H1 (cell line): Measurements from ENCODE around the gene ITGA6. TPM values are rescaled to one million over a fixed set of nuclear protein-coding genes. Genes with fewer than 3 reads are reported as not detected.

Experiments used
- CTCF ChIA-PET: fragments of 300-600 bp; sonication (Branson Sonifier 250); formaldehyde crosslinking; loops from one replicate; lab custom pipeline; 2021; ENCODE audit not compliant: partially characterized antibody; lab: Charles Lee
- POLR2A ChIA-PET: fragments of 300-600 bp; sonication (Branson Sonifier 250); formaldehyde crosslinking; loops from one replicate; lab custom pipeline; 2021; ENCODE audit warnings: inconsistent platforms; ENCODE audit not compliant: partially characterized antibody; lab: Charles Lee
- DNase-seq, 2 experiments: peaks; one replicate each; pipeline versions ENCODE4 v3.0.0 to v3.0.0-alpha.2; 2010 to 2022; ENCODE audit warnings: low spot score in 2 of 2, low read depth in 1 of 2, mixed read lengths in 1 of 2
- FAIRE-seq: peaks from 2 replicates; lab custom pipeline; 2011; peaks lifted over from hg19 to GRCh38; lab: Jason Lieb, UNC
- H2AFZ ChIP-seq: 2 replicates; pipeline ENCODE4 v1.8.1; 2012; ENCODE audit warnings: low read length, inconsistent platforms
- H2AK5ac ChIP-seq: 2 replicates; pipeline ENCODE4 v1.6.1; 2013; ENCODE audit warnings: low read depth, low read length
- H2BK120ac ChIP-seq: replicated peaks from 2 replicates; pipeline ENCODE3; 2013; ENCODE audit warnings: low read depth, low read length, inconsistent platforms
- H2BK12ac ChIP-seq: 2 replicates; pipeline ENCODE4 v1.6.1; 2013; ENCODE audit warnings: low read depth, low read length
- H2BK15ac ChIP-seq: 2 replicates; pipeline ENCODE4 v1.6.1; 2013; ENCODE audit warnings: low read length
- H2BK20ac ChIP-seq: 2 replicates; pipeline ENCODE4 v1.6.1; 2013; ENCODE audit warnings: low read length
- H2BK5ac ChIP-seq: 2 replicates; pipeline ENCODE4 v1.6.1; 2013; ENCODE audit warnings: low read depth, low read length
- H3K14ac ChIP-seq: 2 replicates; pipeline ENCODE4 v1.6.1; 2013; ENCODE audit warnings: inconsistent platforms; ENCODE audit not compliant: insufficient read length
- H3K18ac ChIP-seq: 2 replicates; pipeline ENCODE4 v1.6.1; 2013; ENCODE audit warnings: low read length; ENCODE audit errors: extremely low read depth
- H3K23ac ChIP-seq: 2 replicates; pipeline ENCODE4 v1.6.1; 2013; ENCODE audit warnings: inconsistent platforms; ENCODE audit not compliant: insufficient read length
- H3K23me2 ChIP-seq: 2 replicates; pipeline ENCODE4 v1.6.1; 2013; ENCODE audit warnings: low read depth, low read length
- H3K27ac ChIP-seq: 2 replicates; pipeline ENCODE4 v1.6.1; 2011; ENCODE audit warnings: low read depth, low read length, inconsistent platforms
- H3K27me3 ChIP-seq, 4 experiments: replicated peaks in 1 of 4; 1 replicate in 1 of 4; 2 replicates in 3 of 4; pipeline versions ENCODE4 v1.6.1 to v1.8.1; 2011 to 2013; ENCODE audit warnings: low read length in 3 of 4, mild to moderate bottlenecking in 3 of 4, inconsistent platforms in 2 of 4, mixed read lengths in 2 of 4, moderate library complexity in 1 of 4; ENCODE audit not compliant: control insufficient read depth in 3 of 4, insufficient read depth in 3 of 4; ENCODE audit errors: extremely low read depth in 1 of 4
- H3K36me3 ChIP-seq, 4 experiments: 2 replicates each; pipeline versions ENCODE4 v1.6.1 to v1.8.1; 2011 to 2013; ENCODE audit warnings: mild to moderate bottlenecking in 4 of 4, low read length in 3 of 4, moderate library complexity in 2 of 4, control low read depth in 1 of 4, inconsistent platforms in 1 of 4; ENCODE audit not compliant: insufficient read depth in 4 of 4, control insufficient read depth in 2 of 4
- H3K4ac ChIP-seq: replicated peaks from 2 replicates; pipeline ENCODE3; 2013; ENCODE audit warnings: low read length, low read depth, mixed read lengths, inconsistent platforms; ENCODE audit not compliant: insufficient read length
- H3K4me1 ChIP-seq, 4 experiments: replicated peaks in 1 of 4; 1 replicate in 1 of 4; 2 replicates in 3 of 4; pipeline versions ENCODE4 v1.6.1 to v1.8.1; 2011 to 2013; ENCODE audit warnings: low read length in 3 of 4, inconsistent platforms in 2 of 4, mixed read lengths in 1 of 4; ENCODE audit not compliant: insufficient read depth in 4 of 4, control insufficient read depth in 3 of 4
- H3K4me2 ChIP-seq, 2 experiments: 2 replicates each; pipeline versions ENCODE4 v1.6.1 to v1.8.1; 2011 to 2013; ENCODE audit warnings: low read depth in 2 of 2, low read length in 2 of 2, control low read depth in 1 of 2, inconsistent platforms in 1 of 2, mild to moderate bottlenecking in 1 of 2; ENCODE audit not compliant: insufficient read depth in 1 of 2
- H3K4me3 ChIP-seq, 4 experiments: fragments of 200-600, 300-600 bp in 1 of 4; sonication (generic), shearing (Covaris generic), sonication (Bioruptor Twin) in 1 of 4; 2 replicates each; pipeline versions ENCODE4 v1.5.1 to v1.8.1; 2011 to 2016; ENCODE audit warnings: low read length in 4 of 4, low read depth in 3 of 4, control low read depth in 2 of 4, inconsistent platforms in 2 of 4, mild to moderate bottlenecking in 2 of 4, mixed read lengths in 1 of 4, moderate library complexity in 1 of 4; ENCODE audit not compliant: insufficient read depth in 2 of 4; ENCODE audit errors: extremely low read depth in 1 of 4
- H3K56ac ChIP-seq: replicated peaks from 2 replicates; pipeline ENCODE3; 2013; ENCODE audit warnings: low read depth, mild to moderate bottlenecking, mixed read lengths, low read length, inconsistent platforms; ENCODE audit not compliant: insufficient read length
- H3K79me1 ChIP-seq: 2 replicates; pipeline ENCODE4 v1.6.1; 2013; ENCODE audit warnings: low read depth, low read length, control low read depth
- H3K79me2 ChIP-seq, 2 experiments: 2 replicates each; pipeline versions ENCODE4 v1.6.1 to v1.8.1; 2012 to 2013; ENCODE audit warnings: low read length in 2 of 2, mild to moderate bottlenecking in 2 of 2, inconsistent platforms in 1 of 2; ENCODE audit not compliant: insufficient read depth in 2 of 2, control insufficient read depth in 1 of 2
- H3K9ac ChIP-seq, 4 experiments: replicated peaks in 1 of 4; 1 replicate in 1 of 4; 2 replicates in 3 of 4; pipeline versions ENCODE4 v1.6.1 to v1.8.1; 2011 to 2013; ENCODE audit warnings: low read depth in 3 of 4, low read length in 3 of 4, control low read depth in 2 of 4, mild to moderate bottlenecking in 2 of 4, moderate library complexity in 2 of 4, inconsistent platforms in 1 of 4; ENCODE audit errors: extremely low read depth in 1 of 4
- H3K9me3 ChIP-seq, 2 experiments: 2 replicates each; pipeline versions ENCODE4 v1.6.1 to v1.8.1; 2012 to 2013; ENCODE audit warnings: mild to moderate bottlenecking in 2 of 2, moderate library complexity in 2 of 2, control low read depth in 1 of 2, inconsistent platforms in 1 of 2, low read depth in 1 of 2, low read length in 1 of 2, mixed read lengths in 1 of 2; ENCODE audit not compliant: insufficient read depth in 2 of 2
- H4K20me1 ChIP-seq, 2 experiments: replicated peaks in 1 of 2; 2 replicates each; pipeline versions ENCODE3 to v1.8.1; 2011 to 2013; ENCODE audit warnings: inconsistent platforms in 2 of 2, low read length in 2 of 2, mild to moderate bottlenecking in 1 of 2; ENCODE audit not compliant: insufficient read depth in 2 of 2, control insufficient read depth in 1 of 2
- H4K5ac ChIP-seq: 2 replicates; pipeline ENCODE4 v1.6.1; 2013; ENCODE audit warnings: low read length, low read depth, mixed read lengths, inconsistent platforms; ENCODE audit not compliant: insufficient read length
- H4K8ac ChIP-seq: 2 replicates; pipeline ENCODE4 v1.8.0; 2013; ENCODE audit warnings: mild to moderate bottlenecking, moderate library complexity, low read length, inconsistent platforms; ENCODE audit not compliant: insufficient read depth; ENCODE audit errors: extremely low read depth
- H4K91ac ChIP-seq: replicated peaks from 2 replicates; pipeline ENCODE3; 2013; ENCODE audit warnings: low read length, mixed read lengths, inconsistent platforms; ENCODE audit not compliant: insufficient read length
- ASH2L ChIP-seq: fragments of 200-600, 300-600 bp; sonication (generic); IDR thresholded peaks from one replicate; pipeline ENCODE4 v1.7.1; 2017; ENCODE audit warnings: low read length
- ATF2 ChIP-seq: IDR thresholded peaks from 2 replicates; pipeline ENCODE4 v1.6.1; 2012; ENCODE audit warnings: low read length, inconsistent platforms
- CREB1 ChIP-seq: IDR thresholded peaks from 2 replicates; pipeline ENCODE4 v1.6.1; 2012; ENCODE audit warnings: inconsistent platforms
- FOSL1 ChIP-seq: IDR thresholded peaks from 2 replicates; pipeline ENCODE4 v1.6.1; 2011; ENCODE audit warnings: mild to moderate bottlenecking, low read depth, low read length, moderate library complexity; ENCODE audit not compliant: insufficient read depth
- PHF8 ChIP-seq: fragments of 200-600 bp; sonication (generic); conservative IDR thresholded peaks from 2 replicates; pipeline ENCODE4 v1.7.1; 2012; ENCODE audit warnings: low read depth, mild to moderate bottlenecking, inconsistent platforms, low read length, moderate library complexity
- POLR2A ChIP-seq, 2 experiments: IDR thresholded peaks; 1 replicate in 1 of 2; 2 replicates in 1 of 2; pipeline ENCODE4 v1.6.1; 2011; ENCODE audit warnings: low read depth in 2 of 2, low read length in 2 of 2, mild to moderate bottlenecking in 2 of 2; ENCODE audit errors: control extremely low read depth in 1 of 2
- SIX5 ChIP-seq: IDR thresholded peaks from 2 replicates; pipeline ENCODE4 v1.6.1; 2011; ENCODE audit warnings: mild to moderate bottlenecking, low read depth, low read length
- SP1 ChIP-seq: IDR thresholded peaks from 2 replicates; pipeline ENCODE4 v1.6.1; 2011; ENCODE audit warnings: low read depth, low read length
- SRF ChIP-seq: IDR thresholded peaks from 2 replicates; pipeline ENCODE4 v1.6.1; 2011; ENCODE audit warnings: mild to moderate bottlenecking, low read depth, low read length, moderate library complexity
- TEAD4 ChIP-seq: IDR thresholded peaks from 2 replicates; pipeline ENCODE4 v1.6.1; 2012; ENCODE audit warnings: low read depth, low read length, inconsistent platforms, mixed read lengths
- YY1 ChIP-seq: IDR thresholded peaks from 2 replicates; pipeline ENCODE4 v1.6.1; 2011; ENCODE audit warnings: low read depth, mild to moderate bottlenecking, low read length
- WGBS, 2 experiments: shearing (Covaris generic) in 1 of 2; methylation state at CpG; one replicate each; pipeline versions ENCODE4 v1.1.6 to v1.1.7; 2013 to 2015; ENCODE audit warnings: low lambda C conversion rate in 2 of 2, mixed read lengths in 2 of 2, inconsistent platforms in 1 of 2, low coverage in 1 of 2, missing lambda C conversion rate in 1 of 2; ENCODE audit not compliant: insufficient replicate concordance in 2 of 2, insufficient coverage in 1 of 2, insufficient read length in 1 of 2; ENCODE audit errors: extremely low coverage in 1 of 2, missing lambda C conversion rate in 1 of 2; 5-methylcytosine and 5-hydroxymethylcytosine counted together
- polyA plus RNA-seq, 7 experiments: library from polyadenylated mRNA; depleted of rRNA in 3 of 7; stranded (reverse) in 5 of 7; unstranded in 2 of 7; fragments of >200 nt in 5 of 7; fragments of 200-250 nt in 2 of 7; gene quantifications; 1 replicate in 5 of 7; 2 replicates in 1 of 7; 4 replicates in 1 of 7; pipeline versions ENCODE4 v1.2.1 to v1.2.3, GENCODE V29; 2011 to 2013; ENCODE audit warnings: missing spikeins in 2 of 7, mixed read lengths in 2 of 7
- total RNA-seq: library from RNA; stranded (reverse); fragmentation: NEBNext Ultra II Directional; extraction: Animal tissue kit (Norgen Biotek cat#: 25700); gene quantifications from 2 replicates; pipeline ENCODE4 v1.2.1, GENCODE V29; 2021

ITGA6 gene
- total and polyA plus RNA-seq, 2 of the 8 experiments (the other 6 are each of a cell fraction or from before 2014, with no cell fraction given) = 26.9 to 118 TPM

GRCh38 chr2:172481507-172482262 is 54.3 kb downstream of the ITGA6 start:
- H3K79me1 ChIP-seq = peaks cover 2% of the 10 kb centered on the region
- no peak overlapping the region for H2BK120ac ChIP-seq
- H3K4ac ChIP-seq = no peak overlapping the region
- H3K27me3 ChIP-seq = no peaks in the 10 kb centered on the region
- no peak for FAIRE-seq
- no peak overlapping the region for H3K23ac ChIP-seq
- no peak overlapping the region for H2BK12ac ChIP-seq
- H3K14ac ChIP-seq = no peak overlapping the region
- H3K4me3 ChIP-seq = no peak overlapping the region
- H3K56ac ChIP-seq = no peak overlapping the region
- ChIA-PET POLR2A (interaction anchor here (1.0 to 1.7 kb wide), 2 partner anchors 20 to 25 kb away, joined by 3 to 4 read pairs; no protein-coding TSS in a partner anchor), CTCF (interaction anchor here (0.8 to 3.9 kb wide), 9 partner anchors 10 to 341 kb away, joined by 3 to 19 read pairs (median 8); no protein-coding TSS in a partner anchor)
- DNase-seq = no peak
- no peaks in the 10 kb centered on the region for H3K79me2 ChIP-seq
- peak overlapping the region in 1 of 4 experiments; percentile 13; a peak in 1 of 7 replicates for H3K9ac ChIP-seq
- peaks cover 0 to 5% of the 10 kb centered on the region in 2 experiments for H4K20me1 ChIP-seq
- H4K91ac ChIP-seq = no peak overlapping the region
- H3K4me2 ChIP-seq = no peak overlapping the region
- peaks cover 19 to 68% (median 36%) of the 10 kb centered on the region in 4 experiments for H3K36me3 ChIP-seq
- H4K8ac ChIP-seq = no peak overlapping the region
- no peak overlapping the region for H2BK15ac ChIP-seq
- no peak overlapping the region for H2BK20ac ChIP-seq
- no peak overlapping the region for H2AK5ac ChIP-seq
- no peak overlapping the region for H2BK5ac ChIP-seq
- no peak overlapping the region for H3K18ac ChIP-seq
- H3K4me1 ChIP-seq = 0 out of 7 replicates have a peak, but pooled peaks cover 0 to 1% (median 0%) of the 10 kb centered on the region in 4 experiments
- no peak overlapping the region for H4K5ac ChIP-seq
- H3K23me2 ChIP-seq = no peaks in the 10 kb centered on the region
- no peak overlapping the region for H2AFZ ChIP-seq
- H3K27ac ChIP-seq = no peak overlapping the region
- 80% methylated on average over 7 of the region's 7 CpGs; no CpG with 5 or more reads in 1 of the 2 experiments for WGBS, 2 experiments
- no peaks in the 10 kb centered on the region for H3K9me3 ChIP-seq
- TF ChIP-seq YY1 (no peak), PHF8 (no peak), SRF (no peak), FOSL1 (no peak), ATF2 (no peak), SP1 (no peak), ASH2L (no peak), POLR2A (IDR thresholded peaks at IDR 0.05; ENCODE audit: control extremely low read depth in 1 of 2, low read depth in 2 of 2, low read length in 2 of 2) (no peak), TEAD4 (no peak), CREB1 (no peak), SIX5 (no peak)
